Measurements from ENCODE around the gene MYO15B. TPM values are rescaled to one million over a fixed set of nuclear protein-coding genes. Genes with fewer than 3 reads are reported as not detected.

The MYO15B gene
- total RNA-seq, 4 donors from 2014 or later = 119 to 610 (median 170) TPM

GRCh38 chr17:75638893-75639292 is 51.3 kb downstream of the MYO15B start:
- peaks cover 0 to 5% of the 10 kb centered on the region in 2 donors for H3K4me1 ChIP-seq
- no peaks in the 10 kb centered on the region for H3K36me3 ChIP-seq

GRCh38 chr17:75639327-75639726 is 51.7 kb downstream of the MYO15B start:
- intact Hi-C loops (cut with DNase I; ENCODE audit: low total_unique reads) = no loop called here
- Histone ChIP-seq H3K9me3 (no peaks in the 10 kb centered on the region), H3K27me3 (no peaks in the 10 kb centered on the region), H3K27ac (no peak overlapping the region), H3K36me3 (no peaks in the 10 kb centered on the region), H3K4me3 (no peak overlapping the region), H3K4me1 (peaks cover 0 to 1% of the 10 kb centered on the region in 2 donors)
- no peak for TF ChIP-seq CTCF (IDR thresholded peaks at IDR 0.05)
- no peak for TF ChIP-seq POLR2A (IDR thresholded peaks at IDR 0.05)
- no peak for DNase-seq

More at GRCh38 chr17:75638893-75639292, 51.3 kb downstream of the MYO15B start:
- DNase-seq = no peak
- no peaks in the 10 kb centered on the region for H3K27me3 ChIP-seq
- intact Hi-C loops (cut with DNase I; ENCODE audit: low total_unique reads) = no loop called here
- H3K9me3 ChIP-seq = no peaks in the 10 kb centered on the region
- no peak for TF ChIP-seq CTCF (IDR thresholded peaks at IDR 0.05)
- no peak overlapping the region for H3K4me3 ChIP-seq
- H3K27ac ChIP-seq = no peak overlapping the region

GRCh38 chr17:75639771-75640555 is 52.4 kb downstream of the MYO15B start:
- Histone ChIP-seq H3K27me3 (no peaks in the 10 kb centered on the region), H3K9me3 (no peaks in the 10 kb centered on the region), H3K4me1 (no peaks in the 10 kb centered on the region), H3K36me3 (no peaks in the 10 kb centered on the region), H3K27ac (no peak overlapping the region), H3K4me3 (no peak overlapping the region)
- intact Hi-C loops (cut with DNase I; ENCODE audit: low total_unique reads) = no loop called here
- DNase-seq = no peak
- TF ChIP-seq POLR2A (IDR thresholded peaks at IDR 0.05) = no peak
- no peak for TF ChIP-seq CTCF (IDR thresholded peaks at IDR 0.05)

GRCh38 chr17:75640556-75641119 is 53.0 kb downstream of the MYO15B start:
- intact Hi-C loops (cut with DNase I; ENCODE audit: low total_unique reads) = no loop called here
- Histone ChIP-seq H3K27ac (no peak overlapping the region), H3K4me1 (no peaks in the 10 kb centered on the region), H3K27me3 (no peaks in the 10 kb centered on the region), H3K4me3 (no peak overlapping the region), H3K9me3 (no peaks in the 10 kb centered on the region), H3K36me3 (no peaks in the 10 kb centered on the region)
- no peak for DNase-seq
- TF ChIP-seq POLR2A (IDR thresholded peaks at IDR 0.05) = no peak

GRCh38 chr17:75641343-75641742 is 53.7 kb downstream of the MYO15B start:
- Histone ChIP-seq H3K9me3 (no peaks in the 10 kb centered on the region), H3K36me3 (no peaks in the 10 kb centered on the region), H3K4me3 (no peak overlapping the region), H3K27me3 (no peaks in the 10 kb centered on the region), H3K27ac (no peak overlapping the region), H3K4me1 (no peaks in the 10 kb centered on the region)
- DNase-seq = no peak
- intact Hi-C loops (cut with DNase I; ENCODE audit: low total_unique reads) = no loop called here
- TF ChIP-seq CTCF (IDR thresholded peaks at IDR 0.05) (no peak), POLR2A (IDR thresholded peaks at IDR 0.05) (no peak)

Measured in uterus (tissue), 4 donors.